Colonic mucosa (tissue), 4 donors: ENCODE measurements around the gene HACE1. TPM values are rescaled to one million over a fixed set of nuclear protein-coding genes. Genes with fewer than 3 reads are reported as not detected.

ENCODE experiments used
- DNase-seq: peaks from one replicate; pipeline ENCODE4 v3.0.0-alpha.2; 2020
- H3K27ac ChIP-seq: fragments of 200-600 bp; one replicate; pipeline ENCODE4 v1.8.0; 2021
- H3K27me3 ChIP-seq: fragments of 200-600 bp; one replicate; pipeline ENCODE4 v1.8.0; 2021
- H3K36me3 ChIP-seq: fragments of 200-600 bp; one replicate; pipeline ENCODE4 v1.8.0; 2021
- H3K4me1 ChIP-seq: fragments of 200-600 bp; one replicate; pipeline ENCODE4 v1.8.0; 2021; ENCODE audit warnings: mild to moderate bottlenecking
- H3K4me3 ChIP-seq: fragments of 200-600 bp; one replicate; pipeline ENCODE4 v1.8.0; 2021
- H3K9ac ChIP-seq, 2 donors: one replicate each; pipeline ENCODE4 v1.7.0; 2013; ENCODE audit warnings: control low read depth in 2 of 2, low read depth in 2 of 2, low read length in 2 of 2
- H3K9me3 ChIP-seq: fragments of 200-600 bp; one replicate; pipeline ENCODE4 v1.8.0; 2021
- CTCF ChIP-seq: fragments of 200-600 bp; IDR thresholded peaks from one replicate; pipeline ENCODE4 v1.8.0; 2022; ENCODE audit warnings: antibody characterized with exemption, mild to moderate bottlenecking
- intact Hi-C: fragments of 100-400 bp; cut with DNase I; formaldehyde crosslinking; loops from one replicate; pipeline ENCODE4 v1.14.1; 2022
- total RNA-seq, 2 donors: library from RNA; stranded (reverse); fragmentation: NEBNext Ultra II Directional in 1 of 2; extraction: Animal tissue kit (Norgen Biotek cat#: 25700) in 1 of 2; gene quantifications; one replicate each; pipeline ENCODE4 v1.2.1, GENCODE V29; 2021
- donor health status: healthy.
- donor health status: DM: no; HTN: no; CAD: no.
- donor health status: DM: no; HTN: no; CAD: no.

Gene HACE1
- total RNA-seq, 2 donors from 2014 or later: 6.9 TPM

DNA sequence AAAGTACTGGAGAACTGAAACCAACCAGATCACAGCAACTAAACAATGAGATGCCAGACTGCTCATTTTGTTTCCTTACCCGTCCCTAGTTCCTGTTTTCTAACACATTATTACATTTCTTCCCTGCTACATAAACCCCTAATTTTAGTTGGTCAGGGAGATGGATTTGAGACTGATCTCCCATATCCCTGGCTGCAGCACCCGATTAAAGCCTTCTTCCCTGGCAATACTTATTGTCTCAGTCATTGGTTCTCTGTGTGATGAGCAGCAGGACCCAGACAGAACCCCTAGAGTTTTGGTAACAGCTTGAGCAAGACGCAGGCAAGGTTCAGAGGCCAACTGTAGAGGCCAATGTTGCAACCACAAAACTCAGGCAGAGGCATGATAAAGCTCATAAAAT, 28.3 kb upstream of the HACE1 start:
- Histone ChIP-seq H3K4me3 (no peak overlapping the region), H3K27me3 (no peaks in the 10 kb centered on the region), H3K9ac (no peak overlapping the region), H3K9me3 (no peaks in the 10 kb centered on the region), H3K36me3 (no peaks in the 10 kb centered on the region), H3K27ac (no peak overlapping the region), H3K4me1 (no peaks in the 10 kb centered on the region)
- intact Hi-C loops: no loop called here
- TF ChIP-seq CTCF: no peak
- DNase-seq: no peak

- intact Hi-C loops: no loop called here
- no peak overlapping the region for H3K9ac ChIP-seq
- no peak for TF ChIP-seq CTCF
- no peak for DNase-seq
- no peaks in the 10 kb centered on the region for H3K9me3 ChIP-seq
- no peaks in the 10 kb centered on the region for H3K27me3 ChIP-seq
- H3K36me3 ChIP-seq: no peaks in the 10 kb centered on the region
- no peak overlapping the region for H3K27ac ChIP-seq
- no peak overlapping the region for H3K4me3 ChIP-seq
- no peaks in the 10 kb centered on the region for H3K4me1 ChIP-seq
These were observed 27.6 kb upstream of the HACE1 start for GRCh38 chr6:104887350-104887749.

- DNase-seq: no peak
- intact Hi-C loops: no loop called here
- no peak for TF ChIP-seq CTCF
These were observed 25.9 kb upstream of the HACE1 start for GRCh38 chr6:104885518-104886043.

DNA sequence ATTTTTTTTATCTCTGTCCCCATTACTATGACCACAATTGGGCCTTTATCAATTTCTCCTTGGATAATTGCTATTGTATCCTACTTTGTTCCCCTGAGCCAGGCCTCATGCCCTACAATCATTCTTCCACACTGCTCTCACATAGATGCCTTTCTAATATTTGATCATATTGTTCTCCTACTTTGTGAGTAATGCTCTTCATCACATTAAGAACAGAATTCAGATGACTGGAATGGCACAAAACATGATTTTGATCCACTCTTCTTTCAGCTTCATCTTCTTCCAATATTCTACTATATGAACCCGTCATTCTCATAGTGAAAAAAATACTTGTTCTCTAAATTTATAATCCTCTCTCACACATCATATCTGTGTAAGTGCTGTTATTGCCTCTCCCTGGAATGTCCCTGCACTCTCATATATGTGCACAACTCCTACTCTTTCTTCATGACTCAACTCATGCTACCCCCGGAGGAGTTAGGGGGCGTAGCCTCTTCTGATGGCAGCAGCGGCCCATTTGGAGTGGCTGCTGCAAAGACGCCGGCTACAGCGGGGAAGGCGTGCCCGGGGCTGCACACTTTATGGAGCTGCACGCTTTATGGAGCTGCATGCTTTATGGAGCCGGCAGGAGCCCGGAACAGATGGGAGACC, 25.3 kb upstream of the HACE1 start:
- H3K36me3 ChIP-seq: no peaks in the 10 kb centered on the region
- intact Hi-C loops: no loop called here
- H3K27me3 ChIP-seq: no peaks in the 10 kb centered on the region
- no peak for TF ChIP-seq CTCF
- no peaks in the 10 kb centered on the region for H3K9me3 ChIP-seq
- no peaks in the 10 kb centered on the region for H3K4me1 ChIP-seq
- DNase-seq: no peak
- no peak overlapping the region for H3K4me3 ChIP-seq
- H3K27ac ChIP-seq: no peak overlapping the region
- no peak overlapping the region for H3K9ac ChIP-seq

More at GRCh38 chr6:104885518-104886043, 25.9 kb upstream of the HACE1 start:
- Histone ChIP-seq H3K36me3 (no peaks in the 10 kb centered on the region), H3K4me1 (no peaks in the 10 kb centered on the region), H3K9me3 (no peaks in the 10 kb centered on the region), H3K9ac (no peak overlapping the region), H3K27me3 (no peaks in the 10 kb centered on the region), H3K27ac (no peak overlapping the region), H3K4me3 (no peak overlapping the region)

DNA sequence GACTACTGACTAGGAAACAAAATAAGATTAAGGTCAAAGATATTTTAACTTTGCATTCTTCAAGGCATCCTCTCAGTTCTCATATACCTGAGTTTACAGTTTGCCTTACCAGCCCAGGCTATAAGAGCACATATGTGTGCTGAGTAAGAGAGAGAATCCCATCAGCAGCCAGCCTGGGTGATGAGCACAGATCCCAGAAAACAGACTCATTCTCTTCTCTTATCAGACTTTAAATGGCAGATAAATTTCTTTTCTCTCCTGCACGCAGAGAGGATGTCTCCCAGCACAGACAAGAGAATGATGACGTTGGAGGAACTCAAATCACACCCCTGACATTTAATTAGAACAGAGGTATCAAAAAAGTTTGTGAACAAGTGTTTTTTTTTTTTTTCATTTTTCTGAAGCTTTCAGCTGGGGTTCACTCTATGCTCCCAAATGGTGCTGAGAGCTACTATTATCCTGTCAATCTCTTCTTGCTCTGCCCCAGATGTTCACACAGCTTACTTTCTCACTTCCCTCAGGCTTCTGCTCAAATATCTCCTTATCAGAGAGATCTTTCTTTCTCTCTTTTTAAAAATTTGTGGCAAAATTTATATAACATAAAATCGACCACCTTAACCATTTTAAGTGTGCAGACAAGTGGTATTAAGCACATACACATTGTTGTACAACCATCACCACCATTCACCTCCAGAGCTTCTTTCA, 22.4 kb upstream of the HACE1 start:
- no peak overlapping the region for H3K27ac ChIP-seq
- DNase-seq: no peak
- intact Hi-C loops: no loop called here
- H3K4me3 ChIP-seq: no peak overlapping the region
- no peak overlapping the region for H3K9ac ChIP-seq
- no peaks in the 10 kb centered on the region for H3K9me3 ChIP-seq
- H3K36me3 ChIP-seq: no peaks in the 10 kb centered on the region
- H3K27me3 ChIP-seq: no peaks in the 10 kb centered on the region
- no peaks in the 10 kb centered on the region for H3K4me1 ChIP-seq
- TF ChIP-seq CTCF: no peak
